Colonic mucosa (tissue), 4 donors: ENCODE results near the gene FOXP1. TPM values are rescaled to one million over a fixed set of nuclear protein-coding genes. Genes with fewer than 3 reads are reported as not detected.
"Not testable (repeated sequence)": the region's sequence is repeated elsewhere in the genome, so short reads cannot be mapped to it uniquely, and the experiment has no call there.

Source experiments
- DNase-seq: peaks from one replicate; pipeline ENCODE4 v3.0.0-alpha.2; 2020
- H3K27ac ChIP-seq: fragments of 200-600 bp; one replicate; pipeline ENCODE4 v1.8.0; 2021
- H3K27me3 ChIP-seq: fragments of 200-600 bp; one replicate; pipeline ENCODE4 v1.8.0; 2021
- H3K36me3 ChIP-seq: fragments of 200-600 bp; one replicate; pipeline ENCODE4 v1.8.0; 2021
- H3K4me1 ChIP-seq: fragments of 200-600 bp; one replicate; pipeline ENCODE4 v1.8.0; 2021; ENCODE audit warnings: mild to moderate bottlenecking
- H3K4me3 ChIP-seq: fragments of 200-600 bp; one replicate; pipeline ENCODE4 v1.8.0; 2021
- H3K9ac ChIP-seq, 2 donors: one replicate each; pipeline ENCODE4 v1.7.0; 2013; ENCODE audit warnings: control low read depth in 2 of 2, low read depth in 2 of 2, low read length in 2 of 2
- H3K9me3 ChIP-seq: fragments of 200-600 bp; one replicate; pipeline ENCODE4 v1.8.0; 2021
- intact Hi-C: fragments of 100-400 bp; cut with DNase I; formaldehyde crosslinking; loops from one replicate; pipeline ENCODE4 v1.14.1; 2022
- total RNA-seq, 2 donors: library from RNA; stranded (reverse); fragmentation: NEBNext Ultra II Directional in 1 of 2; extraction: Animal tissue kit (Norgen Biotek cat#: 25700) in 1 of 2; gene quantifications; one replicate each; pipeline ENCODE4 v1.2.1, GENCODE V29; 2021
- TF ChIP-seq, protein P1 (sequence below): fragments of 200-600 bp; IDR thresholded peaks from one replicate; pipeline ENCODE4 v1.8.0; 2022; ENCODE audit warnings: antibody characterized with exemption, mild to moderate bottlenecking
- donor health status: healthy.
- donor health status: DM: no; HTN: no; CAD: no.
- donor health status: DM: no; HTN: no; CAD: no.

Gene FOXP1
- total RNA-seq, 2 donors from 2014 or later = 127 to 128 TPM

- TF ChIP-seq, protein P1, sequence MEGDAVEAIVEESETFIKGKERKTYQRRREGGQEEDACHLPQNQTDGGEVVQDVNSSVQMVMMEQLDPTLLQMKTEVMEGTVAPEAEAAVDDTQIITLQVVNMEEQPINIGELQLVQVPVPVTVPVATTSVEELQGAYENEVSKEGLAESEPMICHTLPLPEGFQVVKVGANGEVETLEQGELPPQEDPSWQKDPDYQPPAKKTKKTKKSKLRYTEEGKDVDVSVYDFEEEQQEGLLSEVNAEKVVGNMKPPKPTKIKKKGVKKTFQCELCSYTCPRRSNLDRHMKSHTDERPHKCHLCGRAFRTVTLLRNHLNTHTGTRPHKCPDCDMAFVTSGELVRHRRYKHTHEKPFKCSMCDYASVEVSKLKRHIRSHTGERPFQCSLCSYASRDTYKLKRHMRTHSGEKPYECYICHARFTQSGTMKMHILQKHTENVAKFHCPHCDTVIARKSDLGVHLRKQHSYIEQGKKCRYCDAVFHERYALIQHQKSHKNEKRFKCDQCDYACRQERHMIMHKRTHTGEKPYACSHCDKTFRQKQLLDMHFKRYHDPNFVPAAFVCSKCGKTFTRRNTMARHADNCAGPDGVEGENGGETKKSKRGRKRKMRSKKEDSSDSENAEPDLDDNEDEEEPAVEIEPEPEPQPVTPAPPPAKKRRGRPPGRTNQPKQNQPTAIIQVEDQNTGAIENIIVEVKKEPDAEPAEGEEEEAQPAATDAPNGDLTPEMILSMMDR = no peak
These were observed 255.6 kb downstream of the FOXP1 start for GRCh38 chr3:71327936-71328335.

GRCh38 chr3:71325715-71326114 lies 257.8 kb downstream of the FOXP1 start:
- H3K27me3 ChIP-seq = no peaks in the 10 kb centered on the region
- intact Hi-C loops = no loop called here
- no peak overlapping the region for H3K27ac ChIP-seq

More at GRCh38 chr3:71327936-71328335, 255.6 kb downstream of the FOXP1 start:
- no peak for DNase-seq
- no peak overlapping the region for H3K9ac ChIP-seq
- no peaks in the 10 kb centered on the region for H3K27me3 ChIP-seq
- no peaks in the 10 kb centered on the region for H3K4me1 ChIP-seq
- H3K36me3 ChIP-seq = no peaks in the 10 kb centered on the region
- intact Hi-C loops = no loop called here
- H3K4me3 ChIP-seq = no peak overlapping the region
- no peak overlapping the region for H3K27ac ChIP-seq
- H3K9me3 ChIP-seq = no peaks in the 10 kb centered on the region

DNA sequence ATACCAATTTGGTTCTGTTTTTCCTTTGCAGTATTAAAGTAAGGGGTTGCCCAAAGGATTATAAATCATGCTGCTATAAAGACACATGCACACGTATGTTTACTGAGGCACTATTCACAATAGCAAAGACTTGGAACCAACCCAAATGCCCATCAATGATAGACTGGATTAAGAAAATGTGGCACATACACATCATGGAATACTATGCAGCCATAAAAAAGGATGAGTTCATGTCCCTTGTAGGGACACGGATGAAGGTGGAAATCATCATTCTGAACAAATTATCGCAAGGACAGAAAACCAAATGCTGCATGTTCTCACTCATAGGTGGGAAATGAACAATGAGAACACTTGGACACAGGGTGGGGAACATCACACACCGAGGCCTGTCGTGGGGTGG lies 259.3 kb downstream of the FOXP1 start:
- H3K4me1 ChIP-seq, H3K27me3 ChIP-seq, H3K9ac ChIP-seq, H3K4me3 ChIP-seq, intact Hi-C loops, DNase-seq, H3K36me3 ChIP-seq, H3K9me3 ChIP-seq, H3K27ac ChIP-seq: not testable (repeated sequence)

More at GRCh38 chr3:71325715-71326114, 257.8 kb downstream of the FOXP1 start:
- Histone ChIP-seq H3K4me3 (no peak overlapping the region), H3K9me3 (no peaks in the 10 kb centered on the region), H3K9ac (no peak overlapping the region), H3K36me3 (no peaks in the 10 kb centered on the region), H3K4me1 (no peaks in the 10 kb centered on the region)
- DNase-seq = no peak
- TF ChIP-seq, protein P1 = no peak

DNA sequence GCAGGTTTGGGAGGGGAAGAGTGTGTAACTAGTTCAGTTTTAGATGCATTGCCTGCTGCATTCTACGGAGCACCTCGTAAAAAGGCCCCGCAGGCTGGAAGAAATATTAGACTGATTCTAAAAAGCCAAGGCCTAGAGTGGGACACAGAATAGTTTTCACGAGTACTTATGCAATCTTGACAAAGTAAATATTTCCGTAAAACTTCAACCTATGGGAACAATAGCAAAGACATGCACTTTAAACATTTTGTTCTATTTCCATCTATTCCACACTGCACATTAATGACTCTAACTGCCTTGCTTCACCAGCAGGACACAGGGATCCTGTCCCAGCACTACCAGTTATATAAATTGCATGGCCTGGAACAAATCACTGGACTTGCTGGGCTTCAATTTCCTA lies 260.0 kb downstream of the FOXP1 start:
- no peak for DNase-seq
- H3K27ac ChIP-seq = no peak overlapping the region
- no peaks in the 10 kb centered on the region for H3K36me3 ChIP-seq
- no peaks in the 10 kb centered on the region for H3K27me3 ChIP-seq
- no peaks in the 10 kb centered on the region for H3K9me3 ChIP-seq
- intact Hi-C loops = no loop called here
- no peaks in the 10 kb centered on the region for H3K4me1 ChIP-seq
- H3K4me3 ChIP-seq = no peak overlapping the region
- TF ChIP-seq, protein P1 = no peak
- no peak overlapping the region for H3K9ac ChIP-seq

DNA sequence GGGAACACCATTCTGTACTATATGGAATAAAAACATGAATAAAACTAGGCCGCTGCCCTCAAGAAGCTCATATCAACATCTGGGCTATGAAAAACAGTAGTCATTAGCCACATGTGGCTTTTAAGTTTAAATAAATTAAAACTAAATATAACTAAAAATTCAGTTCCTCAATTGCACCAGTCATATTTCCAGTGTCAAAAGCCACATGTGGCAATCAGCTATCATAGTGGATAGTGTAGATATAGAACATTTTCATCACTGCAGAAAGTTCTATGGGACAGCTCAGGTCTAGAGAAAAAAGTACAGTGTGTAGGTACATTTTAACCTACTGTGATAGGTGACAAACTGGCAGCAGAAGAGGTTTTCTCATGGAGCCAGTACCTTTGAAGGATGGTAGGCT lies 261.4 kb downstream of the FOXP1 start:
- DNase-seq = no peak
- TF ChIP-seq, protein P1 = no peak
- H3K27ac ChIP-seq = no peak overlapping the region
- no peaks in the 10 kb centered on the region for H3K9me3 ChIP-seq
- H3K27me3 ChIP-seq = no peaks in the 10 kb centered on the region
- intact Hi-C loops = no loop called here
- no peak overlapping the region for H3K4me3 ChIP-seq
- no peaks in the 10 kb centered on the region for H3K4me1 ChIP-seq
- H3K36me3 ChIP-seq = no peaks in the 10 kb centered on the region
- no peak overlapping the region for H3K9ac ChIP-seq

DNA sequence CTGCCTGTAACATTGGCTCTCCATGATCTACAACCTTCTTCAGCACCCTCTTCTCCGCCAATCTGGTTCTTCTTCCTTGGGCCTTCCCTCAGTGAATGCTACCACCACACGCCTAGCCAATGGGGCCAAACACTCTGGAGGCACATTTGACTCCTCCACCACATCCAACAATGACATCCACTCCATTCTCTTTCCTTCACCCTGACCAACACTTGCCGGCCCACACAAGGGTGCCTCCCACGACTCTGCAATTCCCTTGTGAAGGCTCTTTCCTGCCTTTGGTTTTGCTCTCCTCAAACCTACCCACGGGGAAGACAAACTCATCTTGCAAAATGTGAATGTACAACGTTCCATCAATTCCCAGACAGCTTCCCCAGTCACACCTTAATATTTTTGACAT lies 263.8 kb downstream of the FOXP1 start:
- TF ChIP-seq, protein P1 = no peak
- Histone ChIP-seq H3K4me1 (no peaks in the 10 kb centered on the region), H3K27ac (no peak overlapping the region)

More for the DNA sequence above, 263.8 kb downstream of the FOXP1 start:
- Histone ChIP-seq H3K4me3 (no peak overlapping the region), H3K36me3 (no peaks in the 10 kb centered on the region), H3K9me3 (no peaks in the 10 kb centered on the region), H3K9ac (no peak overlapping the region), H3K27me3 (no peaks in the 10 kb centered on the region)
- DNase-seq = no peak
- intact Hi-C loops = no loop called here
